Smooth muscle cell of the brain vasculature (primary cell): ENCODE measurements around the gene ADAT3.
"Not testable (repeated sequence)": the region's sequence is repeated elsewhere in the genome, so short reads cannot be mapped to it uniquely, and the experiment has no call there.

Experiments
- DNase-seq: peaks from one replicate; pipeline ENCODE4 v3.0.0-alpha.2; 2012; ENCODE audit warnings: low read depth, low spot score

Gene ADAT3

GRCh38 chr19:1882786-1883692, 22.2 kb upstream of the ADAT3 start:
- no peak for DNase-seq

- DNase-seq, result no peak
Measured at GRCh38 chr19:1883784-1884183, 21.4 kb upstream of the ADAT3 start.

- DNase-seq, result no peak
Measured at GRCh38 chr19:1884291-1884718, 20.9 kb upstream of the ADAT3 start.

GRCh38 chr19:1884719-1885334, 20.4 kb upstream of the ADAT3 start:
- DNase-seq, result no peak

GRCh38 chr19:1885398-1886119, 19.6 kb upstream of the ADAT3 start, which contains the start of gene ABHD17A:
TSS of gene ABHD17A (minus strand) at chr19:1885496. CDS start at chr19:1881566, 3,930 bp downstream.
- DNase-seq, result peak; percentile 74

GRCh38 chr19:1886360-1886759, 18.8 kb upstream of the ADAT3 start:
- not testable (repeated sequence) for DNase-seq

- DNase-seq, result no peak
Measured at GRCh38 chr19:1888385-1888784, 16.8 kb upstream of the ADAT3 start.

GRCh38 chr19:1889907-1890306, 15.3 kb upstream of the ADAT3 start:
- no peak for DNase-seq

- DNase-seq, result no peak
Measured at GRCh38 chr19:1893791-1894190, 11.4 kb upstream of the ADAT3 start.

- DNase-seq, result no peak
Measured at GRCh38 chr19:1896508-1896907, 8.7 kb upstream of the ADAT3 start.

- DNase-seq, result no peak
Measured at GRCh38 chr19:1901940-1902404, 3.2 kb upstream of the ADAT3 start.

GRCh38 chr19:1902923-1903322, 2.3 kb upstream of the ADAT3 start:
- no peak for DNase-seq

- no peak for DNase-seq
Measured at GRCh38 chr19:1904860-1905109, 414 bp upstream of the ADAT3 start.

- DNase-seq, result no peak
Measured at GRCh38 chr19:1905863-1906375, 720 bp downstream of the ADAT3 start.

- no peak for DNase-seq
Measured at GRCh38 chr19:1906985-1907562, 1.9 kb downstream of the ADAT3 start.

GRCh38 chr19:1907563-1908363, 2.6 kb downstream of the ADAT3 start:
- no peak for DNase-seq

- DNase-seq, result no peak
Measured at GRCh38 chr19:1908364-1908678, 3.1 kb downstream of the ADAT3 start.

- no peak for DNase-seq
Measured at GRCh38 chr19:1909761-1910080, 4.5 kb downstream of the ADAT3 start.

- DNase-seq, result no peak
Measured at GRCh38 chr19:1910177-1910576, 5.0 kb downstream of the ADAT3 start.

GRCh38 chr19:1911098-1911497, 5.9 kb downstream of the ADAT3 start:
- no peak for DNase-seq

GRCh38 chr19:1911995-1912394, 6.8 kb downstream of the ADAT3 start:
- DNase-seq, result no peak
